ENCODE results near the gene PCDHB16. TPM values are rescaled to one million over a fixed set of nuclear protein-coding genes. Genes with fewer than 3 reads are reported as not detected.
"Not testable (repeated sequence)": the region's sequence is repeated elsewhere in the genome, so short reads cannot be mapped to it uniquely, and the experiment has no call there.

The PCDHB16 gene
- polyA plus RNA-seq, 4 donors: 4.9 to 8.4 (median 5.7) TPM

DNA sequence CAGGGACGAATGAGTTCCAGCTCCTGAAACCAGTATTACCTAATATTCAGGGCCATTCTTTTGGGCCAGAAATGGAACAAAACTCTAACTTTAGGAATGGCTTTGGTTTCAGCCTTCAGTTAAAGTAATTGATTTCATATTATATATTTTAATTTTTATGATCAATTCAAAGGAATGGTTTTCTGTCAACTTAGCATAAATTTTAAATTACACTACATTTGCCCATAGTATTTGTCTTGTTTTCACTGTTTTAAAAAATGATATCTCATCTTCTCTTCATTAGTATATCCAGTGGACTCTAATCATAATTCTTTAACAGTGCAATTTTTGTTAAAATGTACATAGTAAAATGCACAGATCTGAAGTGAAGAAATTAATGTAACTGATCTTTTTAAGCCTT lies 1.9 kb upstream of the PCDHB16 start:
- no peak for DNase-seq (ENCODE audit: low read depth in 4 of 4, low spot score in 3 of 4)

DNA sequence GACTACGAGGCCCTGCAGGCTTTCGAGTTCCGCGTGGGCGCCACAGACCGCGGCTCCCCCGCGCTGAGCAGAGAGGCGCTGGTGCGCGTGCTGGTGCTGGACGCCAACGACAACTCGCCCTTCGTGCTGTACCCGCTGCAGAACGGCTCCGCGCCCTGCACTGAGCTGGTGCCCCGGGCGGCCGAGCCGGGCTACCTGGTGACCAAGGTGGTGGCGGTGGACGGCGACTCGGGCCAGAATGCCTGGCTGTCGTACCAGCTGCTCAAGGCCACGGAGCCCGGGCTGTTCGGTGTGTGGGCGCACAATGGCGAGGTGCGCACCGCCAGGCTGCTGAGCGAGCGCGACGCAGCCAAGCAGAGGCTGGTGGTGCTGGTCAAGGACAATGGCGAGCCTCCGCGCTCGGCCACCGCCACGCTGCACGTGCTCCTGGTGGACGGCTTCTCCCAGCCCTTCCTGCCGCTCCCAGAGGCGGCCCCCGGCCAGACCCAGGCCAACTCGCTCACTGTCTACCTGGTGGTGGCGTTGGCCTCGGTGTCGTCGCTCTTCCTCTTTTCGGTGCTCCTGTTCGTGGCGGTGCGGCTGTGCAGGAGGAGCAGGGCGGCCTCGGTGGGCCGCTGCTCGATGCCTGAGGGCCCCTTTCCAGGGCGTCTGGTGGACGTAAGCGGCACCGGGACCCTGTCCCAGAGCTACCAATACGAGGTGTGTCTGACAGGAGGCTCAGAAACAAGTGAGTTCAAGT lies 2.1 kb downstream of the PCDHB16 start:
- not testable (repeated sequence) for DNase-seq (ENCODE audit: low read depth in 4 of 4, low spot score in 3 of 4)

GRCh38 chr5:141186897-141187512 lies 4.8 kb downstream of the PCDHB16 start, which contains the start of gene PCDHB9:
Gene PCDHB9, plus strand, starts transcription at chr5:141187161. Its CDS starts 158 bp downstream, at chr5:141187319.
- DNase-seq (ENCODE audit: low read depth in 4 of 4, low spot score in 3 of 4): no peak

GRCh38 chr5:141188682-141189081 lies 6.5 kb downstream of the PCDHB16 start:
- DNase-seq (ENCODE audit: low read depth in 4 of 4, low spot score in 3 of 4): not testable (repeated sequence)

DNA sequence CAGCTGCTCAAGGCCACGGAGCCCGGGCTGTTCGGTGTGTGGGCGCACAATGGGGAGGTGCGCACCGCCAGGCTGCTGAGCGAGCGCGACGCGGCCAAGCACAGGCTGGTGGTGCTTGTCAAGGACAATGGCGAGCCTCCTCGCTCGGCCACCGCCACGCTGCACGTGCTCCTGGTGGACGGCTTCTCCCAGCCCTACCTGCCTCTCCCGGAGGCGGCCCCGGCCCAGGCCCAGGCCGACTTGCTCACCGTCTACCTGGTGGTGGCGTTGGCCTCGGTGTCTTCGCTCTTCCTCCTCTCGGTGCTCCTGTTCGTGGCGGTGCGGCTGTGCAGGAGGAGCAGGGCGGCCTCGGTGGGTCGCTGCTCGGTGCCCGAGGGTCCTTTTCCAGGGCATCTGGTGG lies 6.9 kb downstream of the PCDHB16 start:
- DNase-seq (ENCODE audit: low read depth in 4 of 4, low spot score in 3 of 4): not testable (repeated sequence)

GRCh38 chr5:141192110-141192725 lies 10.0 kb downstream of the PCDHB16 start, which contains the start of gene PCDHB10:
Gene PCDHB10, plus strand, starts transcription at chr5:141192353. Its CDS starts 200 bp downstream, at chr5:141192553.
- no peak for DNase-seq (ENCODE audit: low read depth in 4 of 4, low spot score in 3 of 4)

- DNase-seq (ENCODE audit: low read depth in 4 of 4, low spot score in 3 of 4): not testable (repeated sequence)
Observed at GRCh38 chr5:141194332-141194731, 12.1 kb downstream of the PCDHB16 start.

- no peak for DNase-seq (ENCODE audit: low read depth in 4 of 4, low spot score in 3 of 4)
Observed at GRCh38 chr5:141196363-141196762, 14.2 kb downstream of the PCDHB16 start.

DNA sequence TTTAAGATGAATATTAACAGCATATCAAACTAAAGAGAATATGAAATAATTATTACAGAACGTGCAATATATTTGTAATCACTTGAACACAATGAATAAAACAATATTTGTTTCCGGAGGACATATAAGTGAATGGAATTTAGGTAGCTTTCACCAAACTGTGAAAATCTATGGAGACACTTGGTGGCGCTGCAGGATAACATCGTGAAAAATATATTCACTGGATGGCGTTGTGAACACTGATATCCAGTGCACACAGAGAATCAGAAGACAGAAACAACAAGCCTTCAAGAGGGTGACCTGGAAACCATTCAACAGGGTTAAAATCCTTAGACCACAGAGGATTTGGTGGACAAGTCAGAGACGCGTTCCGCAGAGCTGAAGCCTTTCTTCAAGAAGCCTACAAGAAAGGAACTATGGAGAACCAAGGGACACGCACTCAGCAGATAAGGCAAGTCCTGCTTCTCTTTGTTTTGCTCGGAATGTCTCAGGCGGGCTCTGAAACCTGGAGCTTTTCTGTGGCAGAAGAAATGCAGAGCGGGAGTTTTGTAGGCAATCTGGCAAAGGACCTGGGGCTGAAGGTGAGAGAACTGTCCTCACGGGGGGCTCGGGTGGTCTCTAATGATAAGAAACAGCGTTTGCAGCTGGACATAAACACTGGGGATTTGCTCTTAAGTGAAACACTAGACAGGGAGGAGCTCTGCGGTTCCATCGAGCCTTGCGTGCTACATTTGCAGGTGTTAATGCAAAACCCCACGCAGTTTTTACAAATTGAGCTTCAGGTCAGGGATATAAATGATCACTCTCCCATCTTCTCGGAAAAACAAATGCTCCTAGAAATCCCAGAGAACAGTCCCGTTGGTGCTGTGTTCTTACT lies 17.4 kb downstream of the PCDHB16 start, which contains the start of gene PCDHB11:
Gene PCDHB11, plus strand, starts transcription at position 269 of the 877 bp plus-strand sequence. Its CDS starts 148 bp downstream, at position 417.
- no peak for DNase-seq (ENCODE audit: low read depth in 4 of 4, low spot score in 3 of 4)

GRCh38 chr5:141201126-141201525 lies 18.9 kb downstream of the PCDHB16 start:
- not testable (repeated sequence) for DNase-seq (ENCODE audit: low read depth in 4 of 4, low spot score in 3 of 4)

DNA sequence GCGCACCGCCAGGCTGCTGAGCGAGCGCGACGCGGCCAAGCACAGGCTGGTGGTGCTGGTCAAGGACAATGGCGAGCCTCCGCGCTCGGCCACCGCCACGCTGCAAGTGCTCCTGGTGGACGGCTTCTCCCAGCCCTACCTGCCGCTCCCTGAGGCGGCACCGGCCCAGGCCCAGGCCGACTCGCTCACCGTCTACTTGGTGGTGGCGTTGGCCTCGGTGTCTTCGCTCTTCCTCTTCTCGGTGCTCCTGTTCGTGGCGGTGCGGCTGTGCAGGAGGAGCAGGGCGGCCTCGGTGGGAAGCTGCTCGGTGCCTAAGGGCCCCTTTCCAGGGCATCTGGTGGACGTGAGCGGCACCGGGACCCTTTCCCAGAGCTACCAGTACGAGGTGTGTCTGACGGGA lies 19.5 kb downstream of the PCDHB16 start:
- not testable (repeated sequence) for DNase-seq (ENCODE audit: low read depth in 4 of 4, low spot score in 3 of 4)

DNA sequence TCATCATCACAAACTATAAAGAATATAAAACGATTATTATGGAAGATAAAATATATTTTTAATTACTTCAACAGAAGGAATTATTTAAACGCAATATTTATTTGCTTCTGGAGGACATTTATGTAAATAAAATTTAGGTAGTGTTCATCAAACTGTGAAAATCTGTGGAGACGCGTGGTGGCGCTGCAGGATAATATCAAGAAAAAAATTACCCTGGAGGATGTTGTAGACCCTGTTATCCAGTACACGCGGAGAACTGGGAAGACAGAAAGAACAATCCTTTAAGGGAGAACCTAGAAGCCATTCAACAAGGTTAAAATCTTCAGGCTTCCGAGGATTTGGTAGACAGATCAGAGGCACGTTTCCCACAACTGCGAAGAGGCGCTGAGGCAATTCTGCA lies 26.3 kb downstream of the PCDHB16 start, which contains the start of gene PCDHB12:
Gene PCDHB12, plus strand, starts transcription at position 242 of the 400 bp plus-strand sequence. CDS start 189 bp downstream, outside the sequence.
- DNase-seq (ENCODE audit: low read depth in 4 of 4, low spot score in 3 of 4): no peak

DNA sequence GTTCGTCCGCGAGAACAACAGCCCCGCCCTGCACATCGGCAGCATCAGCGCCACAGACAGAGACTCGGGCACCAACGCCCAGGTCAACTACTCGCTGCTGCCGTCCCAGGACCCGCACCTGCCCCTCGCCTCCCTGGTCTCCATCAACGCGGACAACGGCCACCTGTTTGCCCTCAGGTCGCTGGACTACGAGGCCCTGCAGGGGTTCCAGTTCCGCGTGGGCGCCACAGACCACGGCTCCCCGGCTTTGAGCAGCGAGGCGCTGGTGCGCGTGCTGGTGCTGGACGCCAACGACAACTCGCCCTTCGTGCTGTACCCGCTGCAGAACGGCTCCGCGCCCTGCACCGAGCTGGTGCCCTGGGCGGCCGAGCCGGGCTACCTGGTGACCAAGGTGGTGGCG lies 28.1 kb downstream of the PCDHB16 start:
- not testable (repeated sequence) for DNase-seq (ENCODE audit: low read depth in 4 of 4, low spot score in 3 of 4)

GRCh38 chr5:141210849-141211248 lies 28.7 kb downstream of the PCDHB16 start:
- not testable (repeated sequence) for DNase-seq (ENCODE audit: low read depth in 4 of 4, low spot score in 3 of 4)

DNA sequence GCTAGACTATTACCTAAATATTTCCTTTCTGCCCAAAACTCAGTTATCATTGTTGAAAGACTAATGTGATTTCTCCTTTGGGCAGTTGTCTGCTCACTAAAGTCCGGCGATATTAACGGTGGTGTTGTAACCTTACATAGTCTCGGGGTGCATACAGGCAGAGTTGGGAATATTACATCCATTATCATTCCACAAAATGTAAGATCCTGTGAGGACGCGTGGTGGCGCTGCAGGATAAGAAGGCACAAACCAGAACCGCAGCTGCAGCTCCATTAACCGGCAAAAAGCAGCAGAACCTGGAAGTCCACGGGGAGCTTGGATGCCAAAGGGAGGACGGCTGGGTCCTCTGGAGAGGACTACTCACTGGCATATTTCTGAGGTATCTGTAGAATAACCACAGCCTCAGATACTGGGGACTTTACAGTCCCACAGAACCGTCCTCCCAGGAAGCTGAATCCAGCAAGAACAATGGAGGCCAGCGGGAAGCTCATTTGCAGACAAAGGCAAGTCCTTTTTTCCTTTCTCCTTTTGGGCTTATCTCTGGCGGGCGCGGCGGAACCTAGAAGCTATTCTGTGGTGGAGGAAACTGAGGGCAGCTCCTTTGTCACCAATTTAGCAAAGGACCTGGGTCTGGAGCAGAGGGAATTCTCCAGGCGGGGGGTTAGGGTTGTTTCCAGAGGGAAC lies 31.6 kb downstream of the PCDHB16 start, which contains the start of gene PCDHB13:
Gene PCDHB13, plus strand, starts transcription at position 264 of the 684 bp plus-strand sequence. Its CDS starts 205 bp downstream, at position 469.
- DNase-seq (ENCODE audit: low read depth in 4 of 4, low spot score in 3 of 4): not testable (repeated sequence)

GRCh38 chr5:141214583-141214982 lies 32.4 kb downstream of the PCDHB16 start:
- not testable (repeated sequence) for DNase-seq (ENCODE audit: low read depth in 4 of 4, low spot score in 3 of 4)

GRCh38 chr5:141215504-141215903 lies 33.3 kb downstream of the PCDHB16 start:
- not testable (repeated sequence) for DNase-seq (ENCODE audit: low read depth in 4 of 4, low spot score in 3 of 4)

- DNase-seq (ENCODE audit: low read depth in 4 of 4, low spot score in 3 of 4): not testable (repeated sequence)
Observed at GRCh38 chr5:141216035-141216434, 33.8 kb downstream of the PCDHB16 start.

- DNase-seq (ENCODE audit: low read depth in 4 of 4, low spot score in 3 of 4): no peak
Observed at GRCh38 chr5:141223112-141223783, 41.1 kb downstream of the PCDHB16 start, which contains the start of gene PCDHB14. Gene PCDHB14, plus strand, starts transcription at chr5:141223343. Its CDS starts 163 bp downstream, at chr5:141223506.

Data from left renal pelvis (tissue), 4 donors.